Loucy (cell line): ENCODE results near the gene FOXP1.

Source experiments
- H2AFZ ChIP-seq: fragments of 200-600 bp; sonication (generic); 2 replicates; pipeline ENCODE4 v1.6.0; 2016; ENCODE audit warnings: antibody characterized with exemption, mild to moderate bottlenecking, low read length, moderate library complexity
- H3F3A ChIP-seq: fragments of 200-600 bp; 2 replicates; pipeline ENCODE4 v1.6.0; 2016; ENCODE audit warnings: antibody characterized with exemption, low read depth, mild to moderate bottlenecking
- H3K27me3 ChIP-seq: fragments of 200-600 bp; sonication (generic); 2 replicates; pipeline ENCODE4 v1.6.1; 2014; ENCODE audit warnings: low read length, mild to moderate bottlenecking; ENCODE audit not compliant: insufficient read depth, poor library complexity, severe bottlenecking
- H3K36me3 ChIP-seq: fragments of 200-600 bp; sonication (generic); 2 replicates; pipeline ENCODE4 v1.6.1; 2016; ENCODE audit warnings: low read length; ENCODE audit not compliant: insufficient read depth
- H3K4me1 ChIP-seq: fragments of 200-600 bp; sonication (generic); 2 replicates; pipeline ENCODE4 v1.5.1; 2014; ENCODE audit warnings: low read length, mild to moderate bottlenecking; ENCODE audit not compliant: insufficient read depth, poor library complexity, severe bottlenecking
- H3K4me2 ChIP-seq: fragments of 200-600 bp; sonication (generic); 2 replicates; pipeline ENCODE4 v1.6.0; 2014; ENCODE audit warnings: antibody characterized with exemption, low read length, low read depth, mild to moderate bottlenecking; ENCODE audit not compliant: poor library complexity, severe bottlenecking
- H3K4me3 ChIP-seq: fragments of 200-600 bp; sonication (generic); 2 replicates; pipeline ENCODE4 v1.5.1; 2014; ENCODE audit warnings: low read length, mild to moderate bottlenecking, mixed read lengths; ENCODE audit not compliant: poor library complexity, severe bottlenecking
- H3K79me2 ChIP-seq: fragments of 200-600 bp; sonication (generic); 2 replicates; pipeline ENCODE4 v1.6.1; 2014; ENCODE audit warnings: low read length; ENCODE audit not compliant: insufficient read depth
- H3K9ac ChIP-seq: fragments of 200-600 bp; sonication (generic); 2 replicates; pipeline ENCODE4 v1.6.0; 2014; ENCODE audit warnings: mild to moderate bottlenecking, low read depth, low read length, moderate library complexity; ENCODE audit not compliant: poor library complexity, severe bottlenecking
- H3K9me2 ChIP-seq: fragments of 200-600 bp; sonication (generic); replicated peaks from 2 replicates; pipeline ENCODE4 v1.6.1; 2016; ENCODE audit warnings: low read depth, low read length, mixed read lengths
- H3K9me3 ChIP-seq: fragments of 200-600 bp; sonication (generic); 2 replicates; pipeline ENCODE4 v1.6.1; 2014; ENCODE audit warnings: mild to moderate bottlenecking, antibody characterized with exemption, low read length, low read depth; ENCODE audit not compliant: insufficient read depth
- H4K20me1 ChIP-seq: fragments of 200-600 bp; sonication (generic); 2 replicates; pipeline ENCODE4 v1.6.0; 2014; ENCODE audit warnings: antibody characterized with exemption, low read length, mild to moderate bottlenecking; ENCODE audit not compliant: insufficient read depth, poor library complexity, severe bottlenecking
- CTCF ChIP-seq: fragments of 200-600 bp; sonication (generic); conservative IDR thresholded peaks from 2 replicates; pipeline ENCODE4 v1.5.1; 2014; ENCODE audit warnings: mild to moderate bottlenecking, antibody characterized with exemption, low read length
- EZH2phosphoT487 ChIP-seq: fragments of 200-600 bp; IDR thresholded peaks from 2 replicates; pipeline ENCODE4 v1.6.1; 2018; ENCODE audit warnings: antibody characterized with exemption, mild to moderate bottlenecking, moderate library complexity, borderline replicate concordance

The FOXP1 gene

GRCh38 chr3:71258116-71258515 lies 325.4 kb downstream of the FOXP1 start:
- Histone ChIP-seq H4K20me1 (no peaks in the 10 kb centered on the region), H3K4me3 (no peak overlapping the region), H3K4me2 (no peak overlapping the region), H3K9me3 (no peaks in the 10 kb centered on the region), H2AFZ (no peak overlapping the region), H3K9ac (no peak overlapping the region), H3K27me3 (no peaks in the 10 kb centered on the region), H3K9me2 (no peaks in the 10 kb centered on the region), H3K4me1 (peaks cover 6% of the 10 kb centered on the region), H3K79me2 (no peaks in the 10 kb centered on the region), H3K36me3 (no peaks in the 10 kb centered on the region), H3F3A (no peaks in the 10 kb centered on the region)
- no peak for TF ChIP-seq CTCF
- TF ChIP-seq EZH2phosphoT487, result no peak

- H3K4me1 ChIP-seq, result peaks cover 6% of the 10 kb centered on the region
- no peak for TF ChIP-seq EZH2phosphoT487
- no peak for TF ChIP-seq CTCF
- no peaks in the 10 kb centered on the region for H3K9me2 ChIP-seq
- H3K4me3 ChIP-seq, result no peak overlapping the region
- no peak overlapping the region for H3K9ac ChIP-seq
- no peaks in the 10 kb centered on the region for H3F3A ChIP-seq
- no peaks in the 10 kb centered on the region for H4K20me1 ChIP-seq
- no peak overlapping the region for H2AFZ ChIP-seq
- H3K27me3 ChIP-seq, result no peaks in the 10 kb centered on the region
- H3K36me3 ChIP-seq, result no peaks in the 10 kb centered on the region
- H3K4me2 ChIP-seq, result no peak overlapping the region
- H3K79me2 ChIP-seq, result no peaks in the 10 kb centered on the region; the same call in 1 of the 2 replicates
- H3K9me3 ChIP-seq, result no peaks in the 10 kb centered on the region
These were observed 328.0 kb downstream of the FOXP1 start for GRCh38 chr3:71255498-71255897.

DNA sequence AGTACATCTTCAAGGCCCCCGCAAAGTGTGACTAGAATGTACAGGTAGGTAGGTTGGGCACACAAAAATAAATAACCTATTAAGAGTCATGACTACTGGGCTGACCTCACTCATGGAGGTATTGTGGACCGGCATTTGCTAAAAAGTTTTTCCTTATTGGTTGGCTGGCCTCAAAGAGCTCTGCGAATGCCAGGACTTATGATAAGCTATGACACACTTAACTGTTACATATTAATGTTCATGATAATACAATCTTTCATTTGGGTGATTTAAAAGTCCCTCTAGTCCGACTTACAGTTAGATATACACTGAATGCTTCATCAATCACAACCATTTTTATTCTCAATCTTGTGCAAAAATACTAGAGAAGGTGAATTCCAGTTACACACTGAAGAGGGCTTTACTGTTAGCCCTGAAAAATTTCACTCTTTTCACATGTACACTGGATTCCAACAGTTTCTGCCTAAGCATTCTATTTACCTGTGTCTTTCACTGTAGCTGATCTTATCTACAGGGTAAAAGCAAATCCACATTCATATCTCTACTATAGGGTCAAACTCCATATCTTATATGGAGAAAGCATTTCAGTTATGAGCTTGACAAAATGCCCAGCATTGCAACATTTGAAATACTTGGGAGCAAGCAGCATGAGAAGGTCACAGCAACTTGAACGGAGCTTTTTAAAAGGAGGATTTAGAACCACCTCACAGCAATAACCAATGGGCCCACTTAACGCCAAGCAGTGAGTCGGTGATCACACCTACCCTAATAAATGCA lies 329.1 kb downstream of the FOXP1 start:
- H3K9me2 ChIP-seq, result no peaks in the 10 kb centered on the region
- H3K9ac ChIP-seq, result no peak overlapping the region
- H3K4me1 ChIP-seq, result peaks cover 6% of the 10 kb centered on the region
- H3K4me2 ChIP-seq, result no peak overlapping the region
- no peaks in the 10 kb centered on the region for H3F3A ChIP-seq
- H3K36me3 ChIP-seq, result no peaks in the 10 kb centered on the region
- H3K4me3 ChIP-seq, result no peak overlapping the region
- no peaks in the 10 kb centered on the region for H3K9me3 ChIP-seq
- no peak overlapping the region for H2AFZ ChIP-seq
- H3K79me2 ChIP-seq, result peaks cover 2% of the 10 kb centered on the region; the same call in 1 of the 2 replicates
- TF ChIP-seq CTCF (no peak), EZH2phosphoT487 (no peak)
- H4K20me1 ChIP-seq, result no peaks in the 10 kb centered on the region
- no peaks in the 10 kb centered on the region for H3K27me3 ChIP-seq
